ENCODE measurements around the gene PHYHD1.

Gene PHYHD1

GRCh38 chr9:128891321-128892220 is 29.2 kb upstream of the PHYHD1 start:
- H3K4me3 ChIP-seq (ENCODE audit: low read depth, low read length), result no peak overlapping the region
- TF ChIP-seq POLR2A (IDR thresholded peaks at IDR 0.05; ENCODE audit: extremely low read depth, insufficient read length), result no peak
- TF ChIP-seq MYC (IDR thresholded peaks at IDR 0.05; ENCODE audit: low read depth, low read length), result no peak
- TF ChIP-seq CTCF (IDR thresholded peaks at IDR 0.05; ENCODE audit: low read depth, low read length), result no peak
- TF ChIP-seq MAX (IDR thresholded peaks at IDR 0.05; ENCODE audit: low read depth, low read length), result no peak
- DNase-seq (ENCODE audit: low read depth), result no peak

- no peak overlapping the region for H3K4me3 ChIP-seq (ENCODE audit: low read depth, low read length)
- DNase-seq (ENCODE audit: low read depth), result peak; percentile 86
- no peak for TF ChIP-seq POLR2A (IDR thresholded peaks at IDR 0.05; ENCODE audit: extremely low read depth, insufficient read length)
- peak; percentile 29; the same call in 1 of the 2 replicates for TF ChIP-seq MAX (IDR thresholded peaks at IDR 0.05; ENCODE audit: low read depth, low read length)
- peak; percentile 46 for TF ChIP-seq MYC (IDR thresholded peaks at IDR 0.05; ENCODE audit: low read depth, low read length)
Measured at GRCh38 chr9:128892221-128892921, 28.4 kb upstream of the PHYHD1 start.

GRCh38 chr9:128893354-128893753 is 27.4 kb upstream of the PHYHD1 start:
- H3K4me3 ChIP-seq (ENCODE audit: low read depth, low read length), result no peak overlapping the region
- TF ChIP-seq POLR2A (IDR thresholded peaks at IDR 0.05; ENCODE audit: extremely low read depth, insufficient read length) (no peak), CTCF (IDR thresholded peaks at IDR 0.05; ENCODE audit: low read depth, low read length) (no peak), MYC (IDR thresholded peaks at IDR 0.05; ENCODE audit: low read depth, low read length) (no peak), MAX (IDR thresholded peaks at IDR 0.05; ENCODE audit: low read depth, low read length) (no peak)
- peak; percentile 84 for DNase-seq (ENCODE audit: low read depth)

- no peak overlapping the region for H3K4me3 ChIP-seq (ENCODE audit: low read depth, low read length)
- DNase-seq (ENCODE audit: low read depth), result no peak
- TF ChIP-seq MYC (IDR thresholded peaks at IDR 0.05; ENCODE audit: low read depth, low read length) (no peak), POLR2A (IDR thresholded peaks at IDR 0.05; ENCODE audit: extremely low read depth, insufficient read length) (no peak), MAX (IDR thresholded peaks at IDR 0.05; ENCODE audit: low read depth, low read length) (no peak), CTCF (IDR thresholded peaks at IDR 0.05; ENCODE audit: low read depth, low read length) (no peak)
Measured at GRCh38 chr9:128894764-128895163, 26.0 kb upstream of the PHYHD1 start.

- H3K4me3 ChIP-seq (ENCODE audit: low read depth, low read length), result no peak overlapping the region
- TF ChIP-seq MYC (IDR thresholded peaks at IDR 0.05; ENCODE audit: low read depth, low read length) (no peak), CTCF (IDR thresholded peaks at IDR 0.05; ENCODE audit: low read depth, low read length) (no peak), POLR2A (IDR thresholded peaks at IDR 0.05; ENCODE audit: extremely low read depth, insufficient read length) (no peak), MAX (IDR thresholded peaks at IDR 0.05; ENCODE audit: low read depth, low read length) (no peak)
- no peak for DNase-seq (ENCODE audit: low read depth)
Measured at GRCh38 chr9:128895556-128895955, 25.2 kb upstream of the PHYHD1 start.

- no peak for DNase-seq (ENCODE audit: low read depth)
- H3K4me3 ChIP-seq (ENCODE audit: low read depth, low read length), result no peak overlapping the region
- TF ChIP-seq CTCF (IDR thresholded peaks at IDR 0.05; ENCODE audit: low read depth, low read length) (no peak), POLR2A (IDR thresholded peaks at IDR 0.05; ENCODE audit: extremely low read depth, insufficient read length) (no peak), MYC (IDR thresholded peaks at IDR 0.05; ENCODE audit: low read depth, low read length) (no peak), MAX (IDR thresholded peaks at IDR 0.05; ENCODE audit: low read depth, low read length) (no peak)
Measured at GRCh38 chr9:128898382-128898781, 22.4 kb upstream of the PHYHD1 start.

Measured in NB4 (cell line).